ENCODE data around the gene FGF14.
"Not testable (repeated sequence)": the region's sequence is repeated elsewhere in the genome, so short reads cannot be mapped to it uniquely, and the experiment has no call there.

DNA sequence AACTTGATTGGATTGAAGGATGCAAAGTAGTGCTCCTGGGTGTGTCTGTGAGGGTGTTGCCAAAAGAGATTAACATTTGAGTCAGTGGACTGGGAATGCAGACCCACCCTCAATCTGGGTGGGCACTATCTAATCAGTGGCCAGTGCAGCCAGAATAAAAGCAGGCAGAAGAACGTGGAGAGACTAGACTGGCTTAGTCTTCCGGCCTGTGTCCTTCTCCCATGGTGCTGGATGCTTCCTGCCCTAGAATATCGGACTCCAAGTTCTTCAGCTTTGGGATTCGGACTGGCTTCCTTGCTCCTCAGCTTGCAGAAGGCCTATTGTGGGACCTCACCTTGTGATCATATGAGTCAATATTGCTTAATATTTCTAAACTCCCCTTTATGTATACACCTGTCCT is 564.1 kb downstream of the FGF14 start:
- not testable (repeated sequence) for TF ChIP-seq CTCF (IDR thresholded peaks at IDR 0.05; ENCODE audit: insufficient read depth, low read depth, low read length); EZH2 (IDR thresholded peaks at IDR 0.05; ENCODE audit: insufficient read depth, low read length)

All from astrocyte (in vitro differentiated cells and primary cell).